ES-I3 (cell line): ENCODE measurements around the gene RHOC.
A peak's percentile ranks its signal among the peaks of the same experiment; 100 is the strongest.
"Not testable (repeated sequence)": the region's sequence is repeated elsewhere in the genome, so short reads cannot be mapped to it uniquely, and the experiment has no call there.

Source experiments
- H3K36me3 ChIP-seq: 2 replicates; pipeline ENCODE4 v1.6.1; 2013; ENCODE audit warnings: mild to moderate bottlenecking, low read length, control low read depth, moderate library complexity; ENCODE audit not compliant: insufficient read depth
- H3K4me1 ChIP-seq: 2 replicates; pipeline ENCODE4 v1.6.1; 2013; ENCODE audit warnings: mild to moderate bottlenecking, control low read depth, low read length; ENCODE audit not compliant: insufficient read depth
- H3K9ac ChIP-seq: 2 replicates; pipeline ENCODE4 v1.6.1; 2013; ENCODE audit warnings: low read depth, mild to moderate bottlenecking, low read length, moderate library complexity
- H3K9me3 ChIP-seq: 2 replicates; pipeline ENCODE4 v1.6.1; 2013; ENCODE audit warnings: mild to moderate bottlenecking, low read length, moderate library complexity; ENCODE audit not compliant: control insufficient read depth, insufficient read depth

The RHOC gene

GRCh38 chr1:112722601-112723510 is 15.9 kb upstream of the RHOC start:
- Histone ChIP-seq H3K36me3 (no peaks in the 10 kb centered on the region), H3K9me3 (no peaks in the 10 kb centered on the region), H3K4me1 (peaks cover 5% of the 10 kb centered on the region), H3K9ac (peak overlapping the region; percentile 47; the same call in 1 of the 2 replicates)

GRCh38 chr1:112721966-112722524 is 15.1 kb upstream of the RHOC start:
- H3K9me3 ChIP-seq = no peaks in the 10 kb centered on the region
- H3K9ac ChIP-seq = 0 out of 2 replicates have a peak overlapping the region, but pooled peaks have one; percentile 22
- H3K4me1 ChIP-seq = peaks cover 5% of the 10 kb centered on the region
- no peaks in the 10 kb centered on the region for H3K36me3 ChIP-seq

GRCh38 chr1:112721294-112721693 is 14.4 kb upstream of the RHOC start:
- not testable (repeated sequence) for H3K9me3 ChIP-seq, H3K9ac ChIP-seq, H3K4me1 ChIP-seq, H3K36me3 ChIP-seq

GRCh38 chr1:112720800-112721199 is 13.9 kb upstream of the RHOC start:
- no peak overlapping the region for H3K9ac ChIP-seq
- H3K9me3 ChIP-seq = no peaks in the 10 kb centered on the region
- no peaks in the 10 kb centered on the region for H3K36me3 ChIP-seq
- peaks cover 9% of the 10 kb centered on the region for H3K4me1 ChIP-seq

- no peaks in the 10 kb centered on the region for H3K36me3 ChIP-seq
- peaks cover 9% of the 10 kb centered on the region for H3K4me1 ChIP-seq
- no peak overlapping the region for H3K9ac ChIP-seq
- no peaks in the 10 kb centered on the region for H3K9me3 ChIP-seq
Measured at GRCh38 chr1:112719706-112720105, 12.8 kb upstream of the RHOC start.

GRCh38 chr1:112718691-112719418 is 11.9 kb upstream of the RHOC start:
- H3K4me1 ChIP-seq = peaks cover 10% of the 10 kb centered on the region
- H3K9ac ChIP-seq = no peak overlapping the region
- no peaks in the 10 kb centered on the region for H3K36me3 ChIP-seq
- no peaks in the 10 kb centered on the region for H3K9me3 ChIP-seq

- no peaks in the 10 kb centered on the region for H3K36me3 ChIP-seq
- H3K4me1 ChIP-seq = peaks cover 19% of the 10 kb centered on the region
- H3K9ac ChIP-seq = no peak overlapping the region
- H3K9me3 ChIP-seq = no peaks in the 10 kb centered on the region
Measured at GRCh38 chr1:112717263-112717873, 10.4 kb upstream of the RHOC start.

GRCh38 chr1:112716133-112716720 is 9.3 kb upstream of the RHOC start:
- Histone ChIP-seq H3K36me3 (no peaks in the 10 kb centered on the region), H3K9me3 (no peaks in the 10 kb centered on the region), H3K9ac (peak overlapping the region; percentile 47; the same call in 1 of the 2 replicates), H3K4me1 (peaks cover 28% of the 10 kb centered on the region)

GRCh38 chr1:112715264-112716053 is 8.5 kb upstream of the RHOC start, which contains the start of gene PPM1J:
TSS of gene PPM1J (minus strand) at chr1:112715332. CDS start at chr1:112715301, 31 bp downstream.
- H3K4me1 ChIP-seq = peaks cover 31% of the 10 kb centered on the region
- no peaks in the 10 kb centered on the region for H3K9me3 ChIP-seq
- H3K36me3 ChIP-seq = no peaks in the 10 kb centered on the region
- H3K9ac ChIP-seq = peak within 1 kb of the TSS; percentile 75; the same call in 1 of the 2 replicates

GRCh38 chr1:112714313-112715263 is 7.7 kb upstream of the RHOC start:
- Histone ChIP-seq H3K4me1 (peaks cover 31% of the 10 kb centered on the region), H3K9me3 (no peaks in the 10 kb centered on the region), H3K36me3 (no peaks in the 10 kb centered on the region), H3K9ac (peak overlapping the region; percentile 75; the same call in 1 of the 2 replicates)

- peak overlapping the region; percentile 75; the same call in 1 of the 2 replicates for H3K9ac ChIP-seq
- no peaks in the 10 kb centered on the region for H3K9me3 ChIP-seq
Measured at GRCh38 chr1:112713466-112714312, 6.8 kb upstream of the RHOC start.

GRCh38 chr1:112712701-112713128 is 5.8 kb upstream of the RHOC start:
- Histone ChIP-seq H3K9me3 (no peaks in the 10 kb centered on the region), H3K9ac (no peak overlapping the region), H3K36me3 (no peaks in the 10 kb centered on the region), H3K4me1 (peaks cover 31% of the 10 kb centered on the region)

More at GRCh38 chr1:112713466-112714312, 6.8 kb upstream of the RHOC start:
- no peaks in the 10 kb centered on the region for H3K36me3 ChIP-seq
- peaks cover 31% of the 10 kb centered on the region for H3K4me1 ChIP-seq
